Germinal center (tissue), 1 donor: Measurements from ENCODE around the gene AJUBA.
A peak's percentile ranks its signal among the peaks of the same experiment; 100 is the strongest.
"Not testable (repeated sequence)": the region's sequence is repeated elsewhere in the genome, so short reads cannot be mapped to it uniquely, and the experiment has no call there.

Experiments used
- DNase-seq: peaks from one replicate; pipeline ENCODE4 v3.0.0; 2012; ENCODE audit warnings: mixed read lengths, low spot score

The AJUBA gene

DNA sequence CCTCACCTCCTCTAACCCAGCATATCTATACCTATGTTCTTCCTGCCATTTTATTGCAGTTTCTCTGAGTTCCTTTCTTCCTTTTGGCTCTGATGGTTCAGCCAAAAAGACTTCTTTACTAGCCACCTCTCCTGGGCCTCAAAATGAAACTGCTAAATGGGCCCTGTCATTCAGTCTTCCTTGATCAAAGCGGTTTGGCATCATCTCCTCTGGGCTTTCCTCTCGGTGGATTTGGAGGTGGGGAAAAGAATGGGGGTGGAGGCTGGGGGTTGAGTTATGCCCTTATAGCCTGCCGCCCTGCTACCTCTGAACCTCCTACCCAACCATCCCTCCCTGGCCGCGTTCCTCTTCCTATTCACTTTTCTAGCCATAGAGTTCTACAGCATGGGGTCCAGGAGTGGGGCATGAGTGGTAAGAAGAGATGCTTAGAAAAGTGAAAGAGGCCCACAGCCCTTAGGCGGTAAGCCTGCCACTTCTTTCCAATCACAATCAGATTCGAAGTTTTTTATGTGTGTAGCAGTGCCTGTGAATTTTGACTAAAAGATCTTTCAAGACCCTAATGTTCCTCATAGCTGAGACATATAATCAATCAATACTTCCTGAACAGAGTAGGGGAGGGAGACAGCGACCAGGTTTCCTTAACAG, 2.5 kb downstream of the AJUBA start:
- DNase-seq, result no peak

DNA sequence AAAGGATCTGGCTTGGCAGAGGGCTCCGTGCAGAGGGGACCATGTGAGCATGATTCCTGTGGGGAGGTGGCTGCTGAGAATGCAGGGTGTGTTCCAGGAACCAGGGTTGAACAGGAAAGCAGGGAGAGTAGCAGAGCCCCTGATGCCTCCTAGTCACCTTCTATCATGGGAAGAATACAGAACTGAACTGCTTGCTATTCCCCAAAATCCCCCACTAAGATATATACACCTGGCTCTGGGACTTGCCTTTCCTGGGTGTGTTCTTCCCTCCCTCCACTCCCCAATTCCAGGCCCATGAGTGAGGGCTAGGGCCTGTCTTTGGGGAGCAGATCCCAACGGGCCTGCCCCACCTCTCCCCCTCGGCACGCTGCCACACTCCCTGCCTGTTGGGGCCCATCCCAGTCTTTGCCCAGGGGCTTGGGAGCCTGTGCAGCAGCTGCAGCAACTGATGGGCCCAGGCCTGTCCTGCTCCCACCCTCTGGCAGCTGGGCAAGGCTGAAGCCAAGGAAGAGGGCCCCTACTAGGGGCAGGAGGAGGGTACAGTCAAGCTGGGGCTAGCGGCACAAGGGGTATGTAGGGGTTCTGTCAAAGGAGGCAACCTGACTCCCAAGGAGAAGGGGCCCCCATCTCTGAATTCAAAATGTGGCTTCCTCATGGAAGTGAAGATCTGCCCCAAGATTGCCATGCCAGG, 3.2 kb downstream of the AJUBA start:
- DNase-seq, result no peak

DNA sequence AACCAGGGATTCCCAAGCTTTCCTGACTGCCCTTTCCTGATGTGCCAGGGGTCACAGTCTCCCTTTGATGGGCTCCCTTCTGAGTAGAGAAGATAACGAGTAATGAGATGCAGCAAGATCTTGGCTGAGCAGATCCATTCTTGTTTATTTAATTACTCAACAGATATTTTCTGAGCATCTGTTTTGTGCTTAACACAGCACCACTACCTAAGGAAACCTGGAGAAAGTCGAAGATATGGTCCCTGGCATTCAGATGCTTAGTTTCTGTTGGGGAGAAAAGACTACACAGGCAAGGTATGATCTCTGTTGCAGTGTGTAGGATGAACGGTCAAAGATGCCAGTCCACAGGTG, 3.9 kb downstream of the AJUBA start:
- no peak for DNase-seq

DNA sequence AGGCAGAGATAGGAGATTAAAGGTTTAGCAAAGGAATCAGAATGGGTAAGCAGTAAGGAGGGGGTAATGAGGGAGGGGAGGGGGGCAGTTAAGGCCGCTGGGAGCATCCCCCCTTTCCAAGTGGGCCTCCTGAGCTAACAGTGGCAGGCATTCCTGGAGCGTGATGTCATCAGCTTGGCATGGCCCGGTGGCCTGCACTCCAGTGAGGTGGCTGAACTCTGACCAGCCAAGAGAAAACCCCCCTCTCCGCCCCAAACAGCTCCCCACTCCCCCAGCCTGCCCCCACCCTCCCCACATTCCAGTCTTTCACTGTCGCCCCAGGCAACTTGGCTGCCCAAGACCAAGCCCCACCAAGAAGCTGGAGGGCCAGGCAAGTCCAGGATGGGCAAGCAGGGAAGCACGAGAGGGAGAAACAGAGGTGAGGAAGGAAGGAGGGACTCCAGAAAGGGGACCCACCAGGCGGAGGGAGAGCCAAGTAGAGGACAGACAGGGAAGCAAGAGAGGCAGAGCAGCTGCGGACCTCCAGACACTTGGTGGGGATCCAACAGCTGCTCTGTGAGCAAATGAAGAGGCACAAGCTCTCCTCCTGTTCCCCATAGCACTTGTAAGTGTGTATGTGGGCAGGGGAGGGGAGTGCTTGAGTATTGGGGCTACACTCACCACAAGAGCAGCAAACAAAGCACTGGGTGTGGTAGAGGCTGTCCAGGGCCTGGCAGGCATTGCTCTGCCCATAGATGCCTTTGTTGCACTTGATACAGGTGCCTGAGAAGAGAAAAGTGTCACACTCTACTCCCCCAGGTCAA, 4.5 kb downstream of the AJUBA start:
- DNase-seq, result no peak

DNA sequence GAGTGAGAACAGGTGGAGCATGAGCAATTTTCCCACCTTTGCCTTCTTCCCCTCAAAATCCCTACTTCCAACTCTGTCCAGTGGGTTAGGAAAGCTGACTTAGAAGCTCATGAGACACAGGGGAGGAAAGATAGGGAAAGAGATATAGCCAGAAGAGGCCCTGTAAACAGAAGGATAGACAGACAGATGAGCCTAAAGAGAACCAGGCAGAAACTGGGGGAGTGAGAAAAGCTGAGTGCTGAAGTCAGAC, 5.0 kb downstream of the AJUBA start:
- DNase-seq, result no peak

DNA sequence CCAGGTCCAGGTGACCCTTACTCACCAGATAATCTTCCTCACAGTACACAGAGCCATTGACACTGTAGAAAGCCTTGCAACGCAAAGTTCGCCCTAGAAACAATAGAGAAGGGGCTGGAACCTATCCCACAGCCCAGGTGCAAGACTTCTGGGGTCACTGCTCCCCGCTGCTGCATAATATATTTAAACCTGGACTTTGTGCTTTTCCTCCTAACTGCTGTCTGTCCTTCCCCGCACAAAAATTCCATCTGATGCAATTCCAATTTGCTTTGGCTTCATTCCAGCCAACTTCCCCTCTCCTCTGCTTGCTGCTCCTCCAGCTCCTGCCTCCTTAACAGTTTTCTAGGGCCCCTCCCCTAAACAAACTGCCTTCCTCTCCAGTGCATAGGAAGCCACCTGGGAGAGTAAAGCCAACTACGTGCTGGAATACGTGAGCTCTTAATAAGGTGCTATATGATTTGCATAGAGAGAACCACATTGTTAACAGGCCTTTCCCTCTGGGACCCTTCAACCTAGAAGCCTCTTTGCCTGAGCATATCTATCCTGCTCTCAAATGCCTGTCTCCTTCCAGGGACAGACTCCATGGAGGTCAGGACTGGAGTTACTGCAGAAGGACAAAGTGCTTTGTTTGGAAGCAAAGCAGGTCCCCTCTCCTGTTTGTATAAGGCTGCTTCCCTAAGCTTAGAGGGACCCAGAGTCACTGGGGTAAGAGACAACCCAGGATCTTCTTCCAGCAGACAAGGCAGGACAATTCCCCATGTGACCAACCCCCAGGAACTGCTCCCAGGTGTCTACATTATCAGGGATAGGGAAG, 5.5 kb downstream of the AJUBA start:
- DNase-seq, result peak; percentile 30

DNA sequence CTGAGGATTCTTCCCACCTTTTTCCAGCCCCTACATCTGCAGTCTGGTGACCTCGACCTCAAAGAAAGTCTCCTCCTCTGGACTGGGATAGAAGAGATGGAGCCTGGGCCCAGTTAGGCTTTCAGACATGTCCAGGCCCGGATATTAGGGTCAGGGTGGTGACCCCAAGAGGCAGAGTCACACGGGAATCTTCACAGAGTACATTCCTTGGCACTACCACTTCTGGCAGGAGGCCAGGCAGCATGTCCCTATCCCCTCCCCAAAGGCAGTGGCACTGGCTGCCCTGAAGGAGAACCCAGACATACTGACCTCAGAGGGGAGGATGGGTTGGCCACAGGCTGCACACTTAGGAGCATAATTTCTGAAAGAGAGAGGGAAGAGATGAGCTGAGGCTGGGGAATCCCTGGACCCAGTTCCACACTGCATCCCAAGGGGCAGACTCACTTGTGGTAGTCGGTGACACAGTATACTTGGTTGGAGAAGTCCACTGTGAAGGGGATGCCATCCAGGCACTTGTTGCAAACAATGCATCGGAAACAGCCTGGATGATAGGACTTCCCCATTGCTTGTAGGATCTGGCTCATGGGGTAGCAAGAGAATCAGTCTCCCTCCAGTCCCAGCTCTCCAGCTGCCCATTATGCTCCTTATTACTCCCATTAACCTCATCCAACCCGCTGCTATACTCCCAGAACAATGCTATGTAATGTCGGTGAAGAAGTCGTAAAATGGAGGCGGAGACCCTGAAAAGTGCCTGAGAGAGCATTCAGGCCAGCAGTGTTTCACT, 7.6 kb downstream of the AJUBA start:
- no peak for DNase-seq

DNA sequence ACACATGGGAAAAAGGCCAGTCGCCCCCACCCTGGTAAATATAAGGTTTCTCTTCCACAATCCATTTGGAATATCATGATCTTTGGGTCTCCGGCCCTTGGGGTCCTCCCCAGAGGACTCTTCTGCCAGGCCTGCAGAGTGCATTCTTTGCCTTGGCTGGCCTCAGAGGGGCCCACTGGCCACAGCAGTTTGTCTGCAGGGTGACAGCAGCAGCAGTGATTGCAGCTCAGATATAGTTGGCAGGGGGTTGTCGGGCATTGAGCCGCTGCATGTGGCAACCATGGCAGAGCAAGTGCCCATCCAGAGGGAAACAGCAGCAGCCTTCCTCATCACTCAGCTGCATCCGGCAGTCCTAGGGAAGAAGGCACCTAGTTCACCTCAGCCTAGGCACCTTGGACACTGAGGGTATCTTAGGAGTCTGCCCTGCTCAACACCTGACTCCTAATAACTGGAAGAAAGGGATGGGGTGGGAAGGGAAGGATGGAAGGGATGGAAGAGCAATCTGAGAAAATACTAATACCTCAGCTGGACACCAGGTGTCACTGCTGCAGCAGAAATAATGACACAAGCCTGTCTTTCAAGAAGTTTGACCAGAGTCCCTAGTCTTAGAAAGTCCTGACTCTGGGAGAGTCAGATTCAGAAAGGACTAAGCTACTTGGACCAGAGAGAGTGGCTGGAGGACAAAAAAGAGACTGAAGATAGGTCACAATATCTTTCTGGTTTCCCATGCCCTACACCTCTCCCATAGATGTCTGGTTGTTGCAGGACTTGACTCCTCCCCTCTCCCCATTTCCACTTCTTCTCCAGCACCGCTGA, 8.9 kb downstream of the AJUBA start:
- DNase-seq, result peak; percentile 54

DNA sequence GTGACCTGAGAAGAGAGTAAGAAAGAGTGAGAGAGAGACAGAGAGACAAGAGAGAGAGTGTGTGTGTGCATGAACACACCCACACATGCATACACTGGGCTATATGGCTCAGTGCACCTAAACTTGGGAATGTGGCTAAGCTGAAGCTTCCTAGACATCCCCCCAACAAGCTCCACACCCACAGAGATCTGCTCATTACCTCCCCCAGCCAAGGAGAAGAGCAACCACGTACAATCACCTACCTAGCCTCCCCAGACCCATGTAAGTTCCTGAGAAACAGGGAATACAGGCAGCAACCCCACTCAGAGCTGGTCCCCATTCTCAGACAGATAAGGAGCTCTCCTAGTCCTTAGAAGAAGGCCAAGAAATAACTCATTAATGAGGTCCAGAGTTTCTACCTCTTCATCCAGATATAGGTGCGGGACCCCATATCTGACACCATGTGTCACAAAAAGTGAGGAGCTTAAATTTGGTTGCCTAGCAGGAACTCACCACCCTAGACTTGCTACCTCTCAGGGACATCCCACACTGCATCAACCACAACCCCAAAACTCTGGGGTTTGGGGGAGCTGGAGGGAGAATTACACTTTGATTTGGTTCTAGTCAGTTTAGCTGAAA, 9.9 kb downstream of the AJUBA start:
- no peak for DNase-seq

DNA sequence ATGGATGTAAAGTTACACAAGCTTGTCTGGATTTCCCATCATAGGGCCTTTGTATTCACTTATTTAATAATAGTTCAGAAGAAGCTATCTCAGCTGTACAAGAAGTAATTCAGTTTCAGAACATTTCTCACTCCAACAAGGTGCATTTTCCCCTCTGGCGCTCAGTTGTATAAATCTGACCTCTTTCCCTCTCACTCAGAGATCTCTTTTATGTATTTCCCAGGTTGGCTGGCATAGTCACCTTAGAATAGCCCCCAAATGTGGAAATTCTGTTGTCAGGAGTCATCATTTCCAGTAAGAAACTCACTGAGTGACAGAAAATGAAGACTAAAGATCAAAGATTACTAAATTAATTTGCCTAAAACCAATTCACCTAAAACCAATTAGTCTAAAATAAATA, 11.2 kb downstream of the AJUBA start:
- DNase-seq, result no peak

DNA sequence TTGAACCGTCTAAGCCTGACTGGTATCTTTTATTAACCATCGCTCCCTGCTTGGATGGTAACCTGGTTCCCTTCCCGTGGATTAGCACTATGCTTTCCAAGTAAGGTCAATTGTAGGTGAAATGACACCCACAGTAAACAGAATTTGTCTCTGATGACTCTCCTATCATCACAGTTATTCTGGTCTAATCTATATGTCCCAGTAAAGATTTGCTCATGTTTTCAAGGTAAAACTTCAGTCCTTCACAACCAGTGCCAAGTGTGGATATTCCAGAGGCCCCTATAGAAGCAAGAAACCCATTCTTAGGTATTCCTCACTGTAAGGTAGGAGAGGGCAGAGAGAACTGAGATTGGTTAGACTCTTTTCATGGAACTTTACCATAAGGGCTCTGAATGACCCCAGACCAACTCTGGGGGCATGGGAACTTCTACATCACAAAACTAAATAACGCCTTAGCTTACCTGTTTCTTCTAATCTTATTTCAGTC, 15.5 kb downstream of the AJUBA start:
- no peak for DNase-seq

DNA sequence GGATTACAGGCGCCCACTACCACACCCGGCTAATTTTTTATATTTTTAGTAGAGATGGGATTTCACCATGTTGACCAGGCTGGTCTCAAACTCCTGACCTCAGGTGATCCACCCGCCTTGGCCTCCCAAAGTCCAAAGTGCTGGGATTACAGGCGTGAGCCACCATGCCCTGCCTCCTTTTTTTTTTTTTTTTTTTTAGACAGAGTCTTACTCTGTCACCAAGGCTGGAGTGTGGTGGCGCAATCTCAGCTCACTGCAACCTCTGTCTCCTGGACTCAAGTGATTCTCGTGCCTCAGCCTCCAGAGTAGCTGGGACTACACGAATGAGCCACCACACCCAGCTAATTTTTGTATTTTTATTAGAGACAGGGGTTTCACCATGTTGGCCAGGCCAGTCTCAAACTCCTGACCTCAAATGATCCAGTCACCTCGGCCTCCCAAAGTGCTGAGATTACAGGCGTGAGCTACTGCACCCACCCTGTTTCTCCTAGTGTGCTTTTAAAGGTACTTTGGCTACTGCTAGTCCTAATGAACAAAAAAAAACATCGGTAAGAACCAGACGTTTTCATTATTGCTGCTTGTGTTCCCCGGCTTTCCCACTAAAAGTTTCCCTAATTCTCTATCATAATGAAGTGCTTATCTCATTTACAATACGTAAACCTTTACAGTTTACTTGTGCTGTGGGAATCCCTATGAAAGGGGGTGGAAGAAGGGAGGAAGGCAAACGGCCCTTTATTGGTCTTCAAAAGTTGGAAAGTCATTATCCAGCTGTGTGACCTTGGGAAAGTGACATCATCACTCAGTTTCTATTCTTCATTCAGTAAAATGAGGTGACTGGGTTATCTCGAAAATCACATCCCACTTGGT, 16.2 kb downstream of the AJUBA start:
- not testable (repeated sequence) for DNase-seq

DNA sequence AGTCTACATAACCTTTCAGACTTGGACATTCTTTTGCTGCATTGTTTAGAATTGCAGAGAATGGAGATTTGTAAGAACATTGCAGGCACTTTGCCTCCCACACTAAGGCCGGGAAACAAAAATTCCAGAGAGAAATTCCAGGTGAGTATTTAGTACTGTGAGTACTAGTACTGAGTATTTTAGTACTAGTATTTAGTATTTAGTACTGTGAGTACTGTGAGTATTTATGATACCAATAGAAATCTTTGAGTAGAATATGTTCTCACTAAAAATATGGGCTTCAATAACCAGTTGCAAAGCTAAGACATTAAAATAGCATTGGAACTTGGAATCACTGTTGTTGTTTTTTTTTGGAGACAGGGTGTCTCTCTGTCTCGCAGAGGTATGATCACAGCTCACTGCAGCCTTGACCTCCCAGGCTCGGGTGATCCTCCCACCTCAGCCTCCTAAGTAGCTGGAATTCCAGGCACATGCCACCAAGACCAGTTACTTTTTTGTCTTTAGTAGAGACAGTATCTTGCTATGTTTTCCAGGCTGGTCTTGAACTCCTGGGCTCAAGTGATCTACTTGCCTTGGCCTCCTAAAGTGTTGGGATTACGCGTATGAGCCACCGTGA, 20.2 kb downstream of the AJUBA start:
- no peak for DNase-seq

DNA sequence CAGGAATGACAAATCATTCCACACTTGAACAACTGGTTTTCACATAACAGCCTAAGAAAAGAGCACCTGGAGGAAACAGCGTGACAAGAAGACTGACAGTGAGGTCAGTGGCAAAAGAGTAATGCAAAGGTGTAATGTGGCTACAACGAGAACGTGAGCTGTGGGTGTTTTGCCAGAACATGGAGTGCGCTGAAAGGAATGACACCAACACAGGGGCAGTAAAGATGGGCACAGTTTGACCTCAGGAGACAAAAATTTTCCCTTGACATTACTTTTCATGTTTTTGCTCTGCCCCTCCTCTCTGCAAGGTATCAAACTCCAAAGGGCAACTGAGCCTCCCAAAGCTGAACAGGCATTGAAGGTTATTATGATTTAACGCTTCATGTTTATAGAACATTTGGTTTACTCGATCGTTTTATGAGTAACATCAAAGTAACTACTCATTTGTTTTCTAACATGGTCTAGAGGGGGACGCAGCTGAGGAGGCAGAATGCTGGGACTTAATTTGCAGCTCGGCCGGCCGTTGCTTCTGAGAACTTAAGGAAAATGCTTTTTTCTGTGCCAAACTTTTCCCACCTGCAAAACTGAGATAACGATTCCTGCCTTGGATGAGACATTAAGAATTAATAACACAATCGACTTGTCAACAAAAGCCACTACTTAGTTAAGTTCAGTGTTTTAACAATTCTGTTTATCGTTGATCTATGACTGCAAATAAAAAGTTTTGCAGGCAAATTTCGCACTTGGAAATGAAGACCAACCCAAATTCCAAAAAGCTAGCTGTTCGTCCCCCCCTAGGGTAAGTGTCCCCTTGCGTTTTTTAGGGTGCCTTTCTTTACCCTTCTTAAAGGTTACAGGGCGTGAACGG, 26.4 kb downstream of the AJUBA start:
- no peak for DNase-seq

DNA sequence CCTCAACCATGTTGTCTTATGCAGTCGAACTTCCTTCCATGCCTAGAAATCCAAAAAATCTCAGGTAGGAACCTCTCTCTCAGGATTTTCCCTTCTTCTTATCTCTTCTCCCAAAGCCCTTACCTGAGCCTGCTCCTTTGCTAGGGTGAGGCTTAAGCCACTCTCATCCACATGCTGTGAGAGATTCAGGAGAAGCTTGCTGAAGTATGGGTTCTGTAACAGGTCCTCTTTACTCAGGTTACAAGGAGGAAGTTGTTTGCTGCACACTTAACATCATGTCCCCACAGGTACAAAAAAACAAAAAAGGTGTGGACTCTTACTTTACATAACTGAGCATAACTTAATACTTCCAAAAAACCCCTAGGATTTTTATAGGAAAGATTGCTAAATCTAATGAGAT, 29.9 kb downstream of the AJUBA start:
- no peak for DNase-seq

DNA sequence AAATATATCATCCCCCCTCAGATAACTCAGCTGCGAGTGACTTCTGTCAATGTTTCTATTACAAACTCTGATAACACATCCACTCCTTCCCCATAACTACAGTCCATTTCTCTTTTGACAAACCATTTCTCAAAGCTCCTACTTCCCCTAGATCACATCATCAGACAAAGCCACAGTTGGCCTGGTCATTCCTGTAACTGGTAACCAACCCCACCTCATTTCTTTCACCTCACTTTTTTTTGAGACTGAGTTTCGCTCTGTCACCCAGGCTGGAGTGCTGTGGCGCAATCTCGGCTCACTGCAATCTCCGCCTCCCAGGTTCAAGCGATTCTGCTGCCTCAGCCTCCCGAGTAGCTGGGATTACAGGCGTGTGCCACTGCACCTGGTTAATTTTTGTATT, 30.6 kb downstream of the AJUBA start:
- not testable (repeated sequence) for DNase-seq

DNA sequence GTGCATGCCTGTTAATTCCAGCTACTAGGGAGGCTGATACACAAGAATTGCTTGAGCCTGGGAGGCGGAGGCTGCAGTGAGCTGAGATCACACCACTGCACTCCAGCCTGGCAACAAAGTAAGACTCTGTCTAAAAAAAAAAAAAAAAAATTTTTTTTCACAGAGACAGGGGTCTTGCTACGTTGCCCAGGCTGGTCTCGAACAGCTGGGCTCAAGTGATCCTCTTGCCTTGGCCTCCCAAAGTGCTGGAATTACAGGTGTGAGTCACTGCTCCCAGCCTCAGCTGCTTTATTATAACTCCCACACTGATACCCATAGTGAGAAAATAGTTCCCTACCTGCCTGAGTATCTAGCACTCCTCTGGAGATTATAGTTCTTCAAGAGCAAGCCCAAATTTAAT, 36.7 kb downstream of the AJUBA start:
- DNase-seq, result no peak

DNA sequence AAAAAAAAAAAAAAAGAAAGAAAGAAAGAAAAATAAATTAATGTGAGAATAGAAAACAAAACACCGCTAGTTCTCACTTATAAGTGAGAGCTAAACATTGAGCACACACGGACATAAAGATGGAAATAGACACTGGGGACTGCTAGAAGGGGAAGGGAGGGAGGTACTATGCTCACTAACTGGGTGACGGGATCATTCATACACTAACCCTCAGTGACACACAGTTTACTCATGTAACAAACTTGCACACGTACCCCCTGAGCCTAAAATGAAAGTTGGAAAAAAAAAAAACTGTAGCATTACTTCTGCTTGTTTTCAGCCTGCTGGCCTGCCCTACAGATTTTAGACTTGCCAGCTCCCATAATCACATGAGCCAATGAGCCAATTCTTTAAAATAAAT, 42.7 kb downstream of the AJUBA start:
- DNase-seq, result no peak
